Upper lobe of left lung (tissue), 4 donors: Measurements from ENCODE around the gene TRIM34.

Source experiments
- EP300 ChIP-seq, 4 donors: sonication (generic); formaldehyde crosslinking; IDR thresholded peaks; one replicate each; pipeline ENCODE4 v1.5.1; 2017; ENCODE audit warnings: antibody characterized with exemption in 4 of 4, control low read depth in 2 of 4
- POLR2A ChIP-seq, 4 donors: fragments of 450-650 bp; IDR thresholded peaks; one replicate each; pipeline ENCODE4 v1.5.1; 2016 to 2017; ENCODE audit warnings: antibody characterized with exemption in 4 of 4, mild to moderate bottlenecking in 2 of 4
- TF ChIP-seq, protein P1 (sequence below), 6 experiments: fragments of 450-650 bp in 4 of 6; fragments of 200-600 bp in 2 of 6; sonication (generic) in 2 of 6; IDR thresholded peaks; one replicate each; pipeline ENCODE4 v1.5.1; 2016 to 2019; ENCODE audit warnings: antibody characterized with exemption in 6 of 6

DNA sequence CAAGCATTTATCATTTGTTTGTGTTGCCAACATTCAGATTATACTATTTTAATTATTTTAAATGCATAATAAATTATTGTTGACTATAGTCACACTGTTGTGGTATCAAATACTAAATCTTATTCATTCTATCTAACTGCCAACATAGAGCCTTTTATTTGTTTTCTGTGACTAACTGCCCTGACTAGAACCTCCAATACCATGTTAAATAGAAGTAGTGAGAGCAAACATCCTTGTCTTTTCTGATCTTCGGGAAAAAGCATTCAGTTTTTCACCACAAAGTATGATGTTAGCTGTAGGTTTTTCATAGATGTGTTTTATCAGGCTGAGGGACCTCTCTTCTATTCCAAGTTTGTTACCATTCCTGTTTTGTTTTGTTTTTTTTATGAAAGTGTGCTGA, 15.2 kb downstream of the TRIM34 start:
- no peak for TF ChIP-seq POLR2A (IDR thresholded peaks at IDR 0.05)
- TF ChIP-seq, protein P1, sequence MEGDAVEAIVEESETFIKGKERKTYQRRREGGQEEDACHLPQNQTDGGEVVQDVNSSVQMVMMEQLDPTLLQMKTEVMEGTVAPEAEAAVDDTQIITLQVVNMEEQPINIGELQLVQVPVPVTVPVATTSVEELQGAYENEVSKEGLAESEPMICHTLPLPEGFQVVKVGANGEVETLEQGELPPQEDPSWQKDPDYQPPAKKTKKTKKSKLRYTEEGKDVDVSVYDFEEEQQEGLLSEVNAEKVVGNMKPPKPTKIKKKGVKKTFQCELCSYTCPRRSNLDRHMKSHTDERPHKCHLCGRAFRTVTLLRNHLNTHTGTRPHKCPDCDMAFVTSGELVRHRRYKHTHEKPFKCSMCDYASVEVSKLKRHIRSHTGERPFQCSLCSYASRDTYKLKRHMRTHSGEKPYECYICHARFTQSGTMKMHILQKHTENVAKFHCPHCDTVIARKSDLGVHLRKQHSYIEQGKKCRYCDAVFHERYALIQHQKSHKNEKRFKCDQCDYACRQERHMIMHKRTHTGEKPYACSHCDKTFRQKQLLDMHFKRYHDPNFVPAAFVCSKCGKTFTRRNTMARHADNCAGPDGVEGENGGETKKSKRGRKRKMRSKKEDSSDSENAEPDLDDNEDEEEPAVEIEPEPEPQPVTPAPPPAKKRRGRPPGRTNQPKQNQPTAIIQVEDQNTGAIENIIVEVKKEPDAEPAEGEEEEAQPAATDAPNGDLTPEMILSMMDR (IDR thresholded peaks at IDR 0.05): no peak
- TF ChIP-seq EP300 (IDR thresholded peaks at IDR 0.05): no peak
